VCaP (cell line): ENCODE data around the gene RXFP1.

Experiments
- H3K27ac ChIP-seq: fragments of 450-650 bp; 2 replicates; pipeline ENCODE4 v1.5.1; 2017
- TF ChIP-seq, protein P1 (sequence below): fragments of 450-650 bp; conservative IDR thresholded peaks from 2 replicates; pipeline ENCODE4 v1.5.1; 2017; ENCODE audit warnings: mild to moderate bottlenecking, moderate library complexity

Gene RXFP1

DNA sequence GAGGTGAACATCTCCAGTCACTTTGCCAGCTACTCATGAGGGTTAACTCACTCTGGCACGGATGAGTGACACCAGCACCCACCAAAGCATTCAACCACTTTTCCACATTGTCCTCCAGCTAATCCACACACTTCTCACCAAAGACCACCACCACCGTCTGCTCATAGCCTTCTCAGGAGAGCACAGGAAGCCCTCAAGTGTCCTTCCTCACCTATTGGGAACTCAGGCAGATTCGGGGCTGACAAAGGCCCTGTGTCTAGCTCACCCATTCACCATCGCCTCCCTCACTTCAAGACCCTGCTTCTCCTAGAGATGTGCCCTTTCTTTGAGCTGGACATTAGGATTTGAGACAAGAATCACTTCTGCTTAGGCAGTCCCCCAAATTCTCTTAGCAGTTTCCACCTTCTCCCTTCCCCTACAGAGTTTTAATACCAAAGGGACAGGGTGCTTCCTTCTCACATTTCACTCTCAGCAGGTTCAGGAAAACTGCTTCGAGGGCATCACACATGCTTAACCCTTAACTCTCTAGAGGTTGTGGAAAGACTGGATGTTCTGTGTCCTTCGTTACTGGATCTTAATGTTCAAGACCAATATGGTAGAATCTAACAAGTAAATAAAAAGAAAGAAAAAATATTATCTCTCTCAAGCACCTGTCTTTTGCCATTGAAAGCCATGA lies 11.0 kb downstream of the RXFP1 start:
- no peak overlapping the region for H3K27ac ChIP-seq
- TF ChIP-seq, protein P1, sequence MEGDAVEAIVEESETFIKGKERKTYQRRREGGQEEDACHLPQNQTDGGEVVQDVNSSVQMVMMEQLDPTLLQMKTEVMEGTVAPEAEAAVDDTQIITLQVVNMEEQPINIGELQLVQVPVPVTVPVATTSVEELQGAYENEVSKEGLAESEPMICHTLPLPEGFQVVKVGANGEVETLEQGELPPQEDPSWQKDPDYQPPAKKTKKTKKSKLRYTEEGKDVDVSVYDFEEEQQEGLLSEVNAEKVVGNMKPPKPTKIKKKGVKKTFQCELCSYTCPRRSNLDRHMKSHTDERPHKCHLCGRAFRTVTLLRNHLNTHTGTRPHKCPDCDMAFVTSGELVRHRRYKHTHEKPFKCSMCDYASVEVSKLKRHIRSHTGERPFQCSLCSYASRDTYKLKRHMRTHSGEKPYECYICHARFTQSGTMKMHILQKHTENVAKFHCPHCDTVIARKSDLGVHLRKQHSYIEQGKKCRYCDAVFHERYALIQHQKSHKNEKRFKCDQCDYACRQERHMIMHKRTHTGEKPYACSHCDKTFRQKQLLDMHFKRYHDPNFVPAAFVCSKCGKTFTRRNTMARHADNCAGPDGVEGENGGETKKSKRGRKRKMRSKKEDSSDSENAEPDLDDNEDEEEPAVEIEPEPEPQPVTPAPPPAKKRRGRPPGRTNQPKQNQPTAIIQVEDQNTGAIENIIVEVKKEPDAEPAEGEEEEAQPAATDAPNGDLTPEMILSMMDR, result no peak

DNA sequence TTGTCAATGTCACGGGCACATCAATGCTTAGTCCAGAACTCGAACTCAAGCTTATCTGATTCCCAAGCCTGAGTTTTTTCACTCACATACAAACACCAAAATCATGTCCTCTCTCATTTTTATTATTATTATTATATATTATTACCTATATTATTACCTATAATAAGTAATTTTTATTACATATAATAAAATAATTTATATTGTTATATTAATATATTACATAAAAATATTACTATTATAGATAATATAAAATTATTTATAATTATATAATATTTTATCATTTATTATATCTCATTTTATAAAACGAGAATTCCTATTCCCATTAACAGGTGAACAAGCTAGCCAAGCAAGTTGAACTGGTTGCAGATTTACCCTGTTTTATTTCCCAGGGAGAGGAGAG lies 13.0 kb downstream of the RXFP1 start:
- no peak overlapping the region for H3K27ac ChIP-seq
- TF ChIP-seq, protein P1, result no peak

DNA sequence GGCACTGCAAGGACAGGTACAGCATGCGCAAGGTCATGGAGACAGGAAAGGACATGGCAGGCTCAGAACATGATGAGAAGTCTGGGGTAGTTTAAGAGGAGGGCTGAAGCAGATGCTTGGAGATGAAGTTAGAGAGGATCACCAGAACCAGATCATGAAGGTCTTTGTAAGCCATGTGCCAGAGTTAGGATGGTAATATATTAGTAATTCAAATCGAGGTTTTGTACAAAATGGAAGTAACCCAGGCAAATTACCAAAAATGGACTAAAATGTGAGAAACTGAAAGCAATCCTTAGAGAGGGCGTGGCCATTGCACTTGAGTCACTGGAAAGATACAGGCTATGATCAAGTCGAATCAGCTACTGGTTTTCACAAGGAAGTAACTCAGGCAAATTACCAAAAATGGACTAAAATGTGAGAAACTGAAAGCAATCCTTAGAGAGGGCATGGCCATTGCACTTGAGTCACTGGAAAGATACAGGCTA lies 13.5 kb downstream of the RXFP1 start:
- TF ChIP-seq, protein P1, result no peak
- H3K27ac ChIP-seq, result no peak overlapping the region

GRCh38 chr4:158536833-158537232 lies 15.2 kb downstream of the RXFP1 start:
- H3K27ac ChIP-seq, result no peak overlapping the region
- TF ChIP-seq, protein P1, result no peak

- TF ChIP-seq, protein P1, result no peak
- H3K27ac ChIP-seq, result no peak overlapping the region
Measured at GRCh38 chr4:158538176-158538575, 16.5 kb downstream of the RXFP1 start.

DNA sequence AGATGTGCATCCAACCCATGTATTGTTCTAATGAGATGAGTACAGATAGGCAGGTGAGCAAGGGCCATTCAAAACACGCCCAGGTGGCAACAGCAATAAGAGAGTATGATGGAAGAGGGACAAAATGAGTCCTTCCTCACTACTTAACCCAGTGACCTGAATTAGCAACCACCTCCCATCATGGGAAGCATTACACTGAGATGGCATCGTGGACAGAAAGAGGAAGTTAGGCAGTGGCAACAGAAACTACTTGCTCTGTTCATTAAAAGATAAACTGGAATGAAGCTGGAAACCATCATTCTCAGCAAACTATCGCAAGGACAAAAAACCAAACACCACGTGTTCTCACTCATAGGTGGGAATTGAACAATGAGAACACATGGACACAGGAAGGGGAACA lies 17.2 kb downstream of the RXFP1 start:
- TF ChIP-seq, protein P1, result no peak
- no peak overlapping the region for H3K27ac ChIP-seq

DNA sequence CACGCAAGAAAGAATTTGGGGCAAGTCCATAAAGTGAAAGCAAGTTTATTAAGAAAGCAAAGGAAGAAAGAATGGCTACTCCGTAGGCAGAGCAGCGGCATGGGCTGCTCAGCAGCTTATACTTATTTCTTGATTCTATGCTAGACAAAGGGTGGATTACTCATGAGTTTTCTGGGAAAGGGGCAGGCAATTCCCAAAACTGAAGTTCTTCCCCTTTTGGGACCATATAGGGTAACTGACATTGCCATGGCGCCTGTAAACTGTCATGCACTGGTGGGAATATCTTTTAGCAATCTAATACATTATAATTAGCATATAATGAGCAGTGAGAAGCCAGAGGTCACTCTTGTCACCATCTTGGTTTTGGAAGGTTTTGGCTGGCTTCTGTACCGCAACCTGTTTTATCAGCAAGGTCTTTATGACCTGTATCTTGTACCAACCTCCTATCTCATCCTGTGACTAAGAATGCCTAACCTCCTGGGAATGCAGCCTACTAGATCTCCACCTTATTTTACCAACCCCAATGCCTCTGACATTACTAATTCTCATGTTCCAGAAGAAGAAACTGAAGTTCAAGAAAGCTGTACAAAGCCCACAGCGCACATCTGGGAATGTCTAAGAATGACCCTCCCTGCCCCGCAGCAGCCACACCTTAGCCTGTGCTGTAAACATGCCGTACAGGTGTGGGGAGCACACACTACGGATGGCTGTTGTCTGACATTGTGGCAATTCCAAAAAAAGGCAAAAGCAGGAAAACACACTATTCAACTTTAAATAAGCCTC lies 18.6 kb downstream of the RXFP1 start:
- H3K27ac ChIP-seq, result no peak overlapping the region
- TF ChIP-seq, protein P1, result no peak
